ENCODE measurements around the gene SEC23IP. TPM values are rescaled to one million over a fixed set of nuclear protein-coding genes. Genes with fewer than 3 reads are reported as not detected.
"Not testable (repeated sequence)": the region's sequence is repeated elsewhere in the genome, so short reads cannot be mapped to it uniquely, and the experiment has no call there.

Gene SEC23IP
- total RNA-seq, 3 donors from 2014 or later (not counting 1 experiment from before 2014, with no cell fraction given): 45.1 to 54.5 (median 49.4) TPM

GRCh38 chr10:119903946-119904666, 11.6 kb downstream of the SEC23IP start:
- H3K27me3 ChIP-seq (ENCODE audit: control insufficient read depth, insufficient read depth, low read length): no peaks in the 10 kb centered on the region
- no peaks in the 10 kb centered on the region for H3K4me1 ChIP-seq (ENCODE audit: control insufficient read depth, insufficient read depth, low read length)
- no peak for ATAC-seq
- intact Hi-C loops (cut with micrococcal nuclease): no loop called here
- H3K27me3 Mint-ChIP-seq (ENCODE audit: low read depth in 2 of 2): no peaks in the 10 kb centered on the region
- H3K4me3 Mint-ChIP-seq: no peak overlapping the region
- H3K9me3 ChIP-seq (ENCODE audit: control insufficient read depth, insufficient read depth, low read length): no peaks in the 10 kb centered on the region
- peaks cover 50% of the 10 kb centered on the region for H3K36me3 ChIP-seq (ENCODE audit: control insufficient read depth, insufficient read depth, low read length)
- TF ChIP-seq CTCF (IDR thresholded peaks at IDR 0.05): no peak
- DNase-seq: no peak
- no peaks in the 10 kb centered on the region for H3K9me3 Mint-ChIP-seq
- no peak overlapping the region for H3K27ac Mint-ChIP-seq
- H3K27ac ChIP-seq (ENCODE audit: low read length): no peak overlapping the region
- 95% methylated on average over 16 of the region's 16 CpGs for WGBS (ENCODE audit: insufficient coverage)
- peaks cover 4 to 6% of the 10 kb centered on the region in 2 donors for H3K4me1 Mint-ChIP-seq
- H3K4me3 ChIP-seq (ENCODE audit: low read length): no peak overlapping the region
- peaks cover 8% of the 10 kb centered on the region for H3K36me3 Mint-ChIP-seq

- H3K4me3 ChIP-seq (ENCODE audit: low read length); H3K27me3 ChIP-seq (ENCODE audit: control insufficient read depth, insufficient read depth, low read length); H3K9me3 Mint-ChIP-seq; ATAC-seq; H3K27ac Mint-ChIP-seq; H3K4me1 Mint-ChIP-seq; H3K27ac ChIP-seq (ENCODE audit: low read length); H3K4me3 Mint-ChIP-seq; H3K4me1 ChIP-seq (ENCODE audit: control insufficient read depth, insufficient read depth, low read length); H3K27me3 Mint-ChIP-seq (ENCODE audit: low read depth in 2 of 2); H3K9me3 ChIP-seq (ENCODE audit: control insufficient read depth, insufficient read depth, low read length); H3K36me3 Mint-ChIP-seq; intact Hi-C loops (cut with micrococcal nuclease); DNase-seq: not testable (repeated sequence)
- WGBS (ENCODE audit: insufficient coverage): 98% methylated on average over 7 of the region's 7 CpGs
- H3K36me3 ChIP-seq (ENCODE audit: control insufficient read depth, insufficient read depth, low read length): peaks cover 51% of the 10 kb centered on the region
Measured at GRCh38 chr10:119907695-119908094, 15.2 kb downstream of the SEC23IP start.

DNA sequence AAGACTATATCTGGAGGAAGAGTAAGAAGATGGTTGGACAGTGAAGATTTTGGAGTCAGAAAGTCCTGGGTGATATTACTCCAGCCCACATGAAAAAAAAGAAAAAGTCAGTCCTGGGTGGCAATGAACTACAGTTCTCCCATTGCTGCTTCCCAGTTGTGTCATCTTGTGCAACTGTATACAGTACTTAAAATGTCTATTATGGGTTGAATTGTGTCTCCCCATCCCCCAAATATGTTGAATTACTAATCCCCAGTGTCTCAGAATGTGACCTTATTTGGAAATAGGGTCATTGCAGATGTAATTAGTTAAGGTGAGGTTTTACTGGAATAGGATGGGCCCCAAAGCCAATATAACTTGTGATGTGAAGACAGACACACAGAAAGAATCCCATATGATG, 15.6 kb downstream of the SEC23IP start:
- no peak overlapping the region for H3K4me3 Mint-ChIP-seq

GRCh38 chr10:119910689-119911088, 18.2 kb downstream of the SEC23IP start:
- H3K27ac ChIP-seq (ENCODE audit: low read length): no peak overlapping the region
- H3K27me3 ChIP-seq (ENCODE audit: control insufficient read depth, insufficient read depth, low read length): no peaks in the 10 kb centered on the region
- no peaks in the 10 kb centered on the region for H3K4me1 ChIP-seq (ENCODE audit: control insufficient read depth, insufficient read depth, low read length)
- no peak for TF ChIP-seq CTCF (IDR thresholded peaks at IDR 0.05)
- intact Hi-C loops (cut with micrococcal nuclease): no loop called here
- H3K36me3 ChIP-seq (ENCODE audit: control insufficient read depth, insufficient read depth, low read length): peaks cover 35% of the 10 kb centered on the region
- no peaks in the 10 kb centered on the region for H3K27me3 Mint-ChIP-seq (ENCODE audit: low read depth in 2 of 2)
- no peak overlapping the region for H3K4me3 ChIP-seq (ENCODE audit: low read length)
- 96% methylated on average over 5 of the region's 6 CpGs for WGBS (ENCODE audit: insufficient coverage)
- no peak overlapping the region for H3K27ac Mint-ChIP-seq
- no peaks in the 10 kb centered on the region for H3K9me3 Mint-ChIP-seq
- peaks cover 0 to 10% of the 10 kb centered on the region in 2 donors for H3K4me1 Mint-ChIP-seq
- H3K36me3 Mint-ChIP-seq: no peaks in the 10 kb centered on the region
- H3K9me3 ChIP-seq (ENCODE audit: control insufficient read depth, insufficient read depth, low read length): no peaks in the 10 kb centered on the region
- DNase-seq (no peak), ATAC-seq (no peak)
- H3K4me3 Mint-ChIP-seq: no peak overlapping the region

More for the DNA sequence above, 15.6 kb downstream of the SEC23IP start:
- Histone ChIP-seq H3K9me3 (ENCODE audit: control insufficient read depth, insufficient read depth, low read length) (no peaks in the 10 kb centered on the region), H3K27ac (ENCODE audit: low read length) (no peak overlapping the region), H3K36me3 (ENCODE audit: control insufficient read depth, insufficient read depth, low read length) (peaks cover 48% of the 10 kb centered on the region), H3K27me3 (ENCODE audit: control insufficient read depth, insufficient read depth, low read length) (no peaks in the 10 kb centered on the region), H3K4me3 (ENCODE audit: low read length) (no peak overlapping the region), H3K4me1 (ENCODE audit: control insufficient read depth, insufficient read depth, low read length) (no peaks in the 10 kb centered on the region)
- Mint-ChIP-seq H3K27me3 (ENCODE audit: low read depth in 2 of 2) (no peaks in the 10 kb centered on the region), H3K9me3 (no peaks in the 10 kb centered on the region), H3K4me1 (peaks cover 0 to 10% of the 10 kb centered on the region in 2 donors), H3K36me3 (peaks cover 6% of the 10 kb centered on the region), H3K27ac (no peak overlapping the region)
- intact Hi-C loops (cut with micrococcal nuclease): no loop called here
- no peak for ATAC-seq
- DNase-seq: no peak
- no peak for TF ChIP-seq CTCF (IDR thresholded peaks at IDR 0.05)

Measured in natural killer cell (primary cell).